A673 (cell line): Measurements from ENCODE around the gene TMCC1.

Experiments
- CTCF ChIP-seq: fragments of 300-800, 200-600 bp; sonication (generic); conservative IDR thresholded peaks from 2 replicates; pipeline ENCODE4 v1.5.1; 2017; ENCODE audit warnings: low read depth, mild to moderate bottlenecking, antibody characterized with exemption, low read length, moderate library complexity, mixed read lengths
- EZH2 ChIP-seq: fragments of 200-600 bp; sonication (generic); IDR thresholded peaks from 2 replicates; pipeline ENCODE4 v1.6.1; 2017; ENCODE audit warnings: borderline replicate concordance, low read depth, mild to moderate bottlenecking, mixed read lengths, antibody characterized with exemption, low read length; ENCODE audit not compliant: poor library complexity, severe bottlenecking

GRCh38 chr3:129741794-129742193 lies 151.7 kb downstream of the TMCC1 start:
- TF ChIP-seq EZH2 (no peak), CTCF (no peak)
